ENCODE measurements around the gene DAAM2.

- TF ChIP-seq POLR2A (IDR thresholded peaks at IDR 0.05; ENCODE audit: low read length): no peak
- no peak for TF ChIP-seq GATA1 (IDR thresholded peaks at IDR 0.05; ENCODE audit: low read depth, low read length)
These were observed 143.1 kb downstream of the DAAM2 start for GRCh38 chr6:39935241-39935640.
